CD4-positive, alpha-beta memory T cell (primary cell): ENCODE measurements around the gene CCDC170. TPM values are rescaled to one million over a fixed set of nuclear protein-coding genes. Genes with fewer than 3 reads are reported as not detected.

ENCODE experiments used
- CTCF ChIA-PET: fragments of 350-600 bp; sonication (Branson Sonifier 250); formaldehyde crosslinking; loops from one replicate; lab custom pipeline; 2021; ENCODE audit warnings: inconsistent platforms; ENCODE audit not compliant: partially characterized antibody; lab: Charles Lee
- POLR2A ChIA-PET: fragments of 350-600 bp; sonication (Branson Sonifier 250); formaldehyde crosslinking; loops from one replicate; lab custom pipeline; 2021; ENCODE audit not compliant: partially characterized antibody; lab: Charles Lee
- DNase-seq, 5 donors: peaks; one replicate each; pipeline versions ENCODE4 v3.0.0 to v3.0.0-alpha.2; 2020 to 2022; ENCODE audit warnings: mixed read lengths in 1 of 5
- H3K27ac ChIP-seq: one replicate; pipeline ENCODE4 v1.7.0; 2013; ENCODE audit warnings: low read depth, low read length
- H3K27me3 ChIP-seq: 2 replicates; pipeline ENCODE4 v1.7.0; 2013; ENCODE audit warnings: mild to moderate bottlenecking, low read length, moderate library complexity; ENCODE audit not compliant: insufficient read depth
- H3K36me3 ChIP-seq: 2 replicates; pipeline ENCODE4 v1.7.0; 2013; ENCODE audit warnings: mild to moderate bottlenecking, low read length, moderate library complexity; ENCODE audit not compliant: insufficient read depth
- H3K4me1 ChIP-seq: 2 replicates; pipeline ENCODE4 v1.7.0; 2013; ENCODE audit warnings: mild to moderate bottlenecking, low read length, moderate library complexity; ENCODE audit not compliant: insufficient read depth
- H3K4me3 ChIP-seq, 2 donors: one replicate each; pipeline ENCODE4 v1.7.0; 2013; ENCODE audit warnings: low read length in 2 of 2, mild to moderate bottlenecking in 1 of 2
- H3K9me3 ChIP-seq, 2 donors: one replicate each; pipeline ENCODE4 v1.7.0; 2013; ENCODE audit warnings: low read length in 2 of 2, control low read depth in 1 of 2; ENCODE audit not compliant: control insufficient read depth in 1 of 2
- H3K27ac Mint-ChIP-seq, 7 donors: one replicate each; pipeline ENCODE4 v1.8.0; 2020 to 2021; ENCODE audit warnings: mixed read lengths in 7 of 7, mild to moderate bottlenecking in 6 of 7, inconsistent platforms in 3 of 7, moderate library complexity in 3 of 7
- H3K27me3 Mint-ChIP-seq, 2 donors: one replicate each; pipeline ENCODE4 v1.8.0; 2020 to 2021; ENCODE audit warnings: mixed read lengths in 2 of 2
- H3K36me3 Mint-ChIP-seq, 2 donors: one replicate each; pipeline ENCODE4 v1.8.0; 2020 to 2021; ENCODE audit warnings: mixed read lengths in 2 of 2, inconsistent platforms in 1 of 2, mild to moderate bottlenecking in 1 of 2
- H3K4me1 Mint-ChIP-seq, 4 donors: one replicate each; pipeline ENCODE4 v1.8.0; 2020 to 2021; ENCODE audit warnings: mixed read lengths in 4 of 4, mild to moderate bottlenecking in 1 of 4
- H3K4me3 Mint-ChIP-seq, 8 donors: one replicate each; pipeline ENCODE4 v1.8.0; 2020 to 2021; ENCODE audit warnings: mixed read lengths in 8 of 8, mild to moderate bottlenecking in 7 of 8, moderate library complexity in 6 of 8, inconsistent platforms in 3 of 8
- H3K9me3 Mint-ChIP-seq, 8 donors: one replicate each; pipeline ENCODE4 v1.8.0; 2020 to 2021; ENCODE audit warnings: mixed read lengths in 8 of 8, mild to moderate bottlenecking in 5 of 8, inconsistent platforms in 3 of 8, moderate library complexity in 1 of 8
- intact Hi-C: fragments of 100-400 bp; cut with micrococcal nuclease; formaldehyde crosslinking; loops from one replicate; pipeline ENCODE4 v1.15.1; 2023
- polyA plus RNA-seq, 2 donors: library from polyadenylated mRNA; unstranded; fragments of 300-500 nt; fragmentation: Illumina TruSeq; gene quantifications; one replicate each; pipeline ENCODE4 v1.2.3, GENCODE V29; 2021
- total RNA-seq, 2 experiments: library from RNA; stranded (reverse); gene quantifications; one replicate each; pipeline ENCODE4 v1.2.3, GENCODE V29; 2021

CCDC170 gene
- total and polyA plus RNA-seq, 4 experiments from 2014 or later = 0.11 to 0.23 TPM; not detected in 2

DNA sequence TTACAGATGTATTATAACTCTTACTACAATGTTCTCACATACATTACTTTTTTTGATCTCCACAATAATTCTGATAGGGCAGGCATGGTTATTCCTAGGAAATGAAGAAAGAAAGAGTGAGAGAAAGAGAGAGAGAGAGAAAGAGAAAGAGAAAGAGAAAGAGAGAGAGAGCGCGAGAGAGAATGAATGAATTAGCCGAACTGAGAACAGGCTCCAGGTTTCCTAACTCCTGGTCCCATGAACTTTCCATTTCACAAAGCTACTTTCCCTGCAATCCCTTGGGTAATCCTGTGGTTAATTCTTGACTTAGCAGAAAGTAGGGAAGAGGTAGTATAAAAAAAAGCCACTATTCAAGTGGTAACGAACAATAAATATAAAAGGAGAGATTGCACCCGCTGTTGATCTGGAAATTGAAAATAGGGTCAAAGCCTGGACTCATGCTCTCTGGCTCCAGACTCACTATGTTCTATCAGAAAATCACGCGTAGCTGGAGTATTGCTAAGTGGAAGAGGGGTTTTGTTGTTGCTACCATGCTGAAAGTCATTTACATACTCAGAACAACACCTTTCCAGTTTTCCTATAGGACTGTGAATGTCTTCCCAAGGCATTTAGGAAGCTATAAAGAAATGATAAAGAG, 131.2 kb downstream of the CCDC170 start:
- no peak overlapping the region for H3K4me3 ChIP-seq
- CTCF ChIA-PET = no interaction called here
- no peaks in the 10 kb centered on the region for H3K27me3 ChIP-seq
- Mint-ChIP-seq H3K27ac (no peak overlapping the region), H3K27me3 (peaks cover 1 to 6% of the 10 kb centered on the region in 2 donors), H3K4me3 (no peak overlapping the region), H3K36me3 (no peaks in the 10 kb centered on the region), H3K9me3 (no peaks in the 10 kb centered on the region), H3K4me1 (no peaks in the 10 kb centered on the region)
- H3K9me3 ChIP-seq = no peaks in the 10 kb centered on the region
- no peaks in the 10 kb centered on the region for H3K36me3 ChIP-seq
- H3K27ac ChIP-seq = no peak overlapping the region
- intact Hi-C loops = no loop called here
- POLR2A ChIA-PET = no interaction called here
- H3K4me1 ChIP-seq = no peaks in the 10 kb centered on the region
- DNase-seq = no peak

DNA sequence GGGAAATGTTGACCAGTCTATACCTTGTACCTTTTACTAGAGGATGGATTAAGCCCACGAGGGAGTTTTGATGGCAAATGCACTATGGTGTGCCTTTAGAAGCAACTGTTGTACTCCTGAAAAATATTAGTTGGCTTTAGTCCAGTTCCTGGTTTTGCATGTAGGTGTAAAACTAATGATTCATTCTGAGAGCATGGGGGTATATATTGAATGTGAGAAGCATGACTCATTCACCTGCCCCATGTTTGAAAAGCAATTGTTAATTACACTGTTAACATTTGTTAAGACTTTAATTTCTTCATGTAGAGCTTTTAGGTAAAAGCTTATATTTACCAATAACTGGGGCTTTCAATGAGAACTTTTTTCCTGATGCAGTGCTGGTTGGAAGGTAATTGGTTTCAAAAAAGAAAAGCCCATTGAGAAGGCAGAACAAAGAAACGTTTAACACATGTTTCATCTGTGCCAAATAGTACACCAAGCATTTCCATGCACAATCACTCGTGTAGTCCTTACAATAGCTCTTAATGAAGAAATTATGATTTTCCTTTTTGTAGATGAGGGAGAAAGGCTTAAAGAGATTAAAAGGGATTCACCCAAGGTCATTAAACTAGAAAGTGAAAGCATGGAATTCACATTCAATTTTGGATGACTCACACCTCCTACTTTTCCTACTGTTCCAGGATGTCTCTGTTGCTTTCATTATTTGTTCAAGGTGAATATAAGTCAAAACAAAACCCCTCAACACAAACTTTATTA, 134.1 kb downstream of the CCDC170 start:
- no peaks in the 10 kb centered on the region for H3K9me3 Mint-ChIP-seq

GRCh38 chr6:151629791-151630190, 136.0 kb downstream of the CCDC170 start:
- no peak for DNase-seq
- no peak overlapping the region for H3K4me3 ChIP-seq
- no peaks in the 10 kb centered on the region for H3K4me1 ChIP-seq
- Mint-ChIP-seq H3K4me1 (no peaks in the 10 kb centered on the region), H3K27me3 (peaks cover 1 to 6% of the 10 kb centered on the region in 2 donors), H3K36me3 (no peaks in the 10 kb centered on the region), H3K9me3 (no peaks in the 10 kb centered on the region), H3K27ac (no peak overlapping the region), H3K4me3 (no peak overlapping the region)
- ChIA-PET POLR2A (no interaction called here), CTCF (no interaction called here)
- no peaks in the 10 kb centered on the region for H3K27me3 ChIP-seq
- no peaks in the 10 kb centered on the region for H3K36me3 ChIP-seq
- no peak overlapping the region for H3K27ac ChIP-seq
- intact Hi-C loops = no loop called here
- H3K9me3 ChIP-seq = no peaks in the 10 kb centered on the region

More for the DNA sequence above, 134.1 kb downstream of the CCDC170 start:
- Mint-ChIP-seq H3K27me3 (peaks cover 1 to 4% of the 10 kb centered on the region in 2 donors), H3K4me1 (no peaks in the 10 kb centered on the region), H3K4me3 (no peak overlapping the region), H3K36me3 (no peaks in the 10 kb centered on the region), H3K27ac (no peak overlapping the region)
- POLR2A ChIA-PET = no interaction called here
- no peaks in the 10 kb centered on the region for H3K9me3 ChIP-seq
- no peak overlapping the region for H3K4me3 ChIP-seq
- H3K36me3 ChIP-seq = no peaks in the 10 kb centered on the region
- intact Hi-C loops = no loop called here
- no peaks in the 10 kb centered on the region for H3K4me1 ChIP-seq
- CTCF ChIA-PET = no interaction called here
- DNase-seq = no peak
- no peaks in the 10 kb centered on the region for H3K27me3 ChIP-seq
- H3K27ac ChIP-seq = no peak overlapping the region

DNA sequence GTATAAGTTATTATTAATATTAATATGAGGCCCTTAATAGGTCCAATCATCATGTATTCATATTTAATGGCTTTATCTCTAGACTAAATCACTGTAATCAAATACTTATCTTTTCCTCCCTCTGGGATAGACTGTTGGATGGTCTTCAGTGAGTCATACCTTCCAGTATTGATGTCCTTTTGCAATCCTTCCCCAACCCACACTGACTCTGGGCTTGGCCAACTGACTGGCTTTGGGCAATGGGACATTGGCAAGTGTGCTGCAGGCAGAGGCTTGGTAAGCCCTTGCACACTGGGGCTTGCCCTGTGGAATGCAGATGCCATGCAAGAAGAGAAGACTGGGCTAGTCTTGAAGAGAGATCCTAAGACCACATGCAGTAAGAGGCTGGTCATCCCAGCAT, 136.6 kb downstream of the CCDC170 start:
- H3K27ac ChIP-seq = no peak overlapping the region
- H3K27me3 ChIP-seq = no peaks in the 10 kb centered on the region
- no peaks in the 10 kb centered on the region for H3K9me3 ChIP-seq
- POLR2A ChIA-PET = no interaction called here
- no peaks in the 10 kb centered on the region for H3K4me1 ChIP-seq
- intact Hi-C loops = no loop called here
- Mint-ChIP-seq H3K27ac (no peak overlapping the region), H3K27me3 (peaks cover 1 to 8% of the 10 kb centered on the region in 2 donors), H3K36me3 (no peaks in the 10 kb centered on the region), H3K4me3 (no peak overlapping the region), H3K4me1 (no peaks in the 10 kb centered on the region), H3K9me3 (no peaks in the 10 kb centered on the region)
- DNase-seq = no peak
- H3K4me3 ChIP-seq = no peak overlapping the region
- no peaks in the 10 kb centered on the region for H3K36me3 ChIP-seq
- CTCF ChIA-PET = no interaction called here

GRCh38 chr6:151630991-151631655, 137.3 kb downstream of the CCDC170 start:
- Histone ChIP-seq H3K27ac (no peak overlapping the region), H3K27me3 (no peaks in the 10 kb centered on the region), H3K4me1 (no peaks in the 10 kb centered on the region), H3K36me3 (no peaks in the 10 kb centered on the region), H3K4me3 (no peak overlapping the region), H3K9me3 (no peaks in the 10 kb centered on the region)
- Mint-ChIP-seq H3K27ac (no peak overlapping the region), H3K4me3 (no peak overlapping the region), H3K27me3 (peaks cover 1 to 11% of the 10 kb centered on the region in 2 donors), H3K36me3 (no peaks in the 10 kb centered on the region), H3K9me3 (no peaks in the 10 kb centered on the region), H3K4me1 (no peaks in the 10 kb centered on the region)
- POLR2A ChIA-PET = no interaction called here
- no peak for DNase-seq
- CTCF ChIA-PET = no interaction called here
- intact Hi-C loops = no loop called here

DNA sequence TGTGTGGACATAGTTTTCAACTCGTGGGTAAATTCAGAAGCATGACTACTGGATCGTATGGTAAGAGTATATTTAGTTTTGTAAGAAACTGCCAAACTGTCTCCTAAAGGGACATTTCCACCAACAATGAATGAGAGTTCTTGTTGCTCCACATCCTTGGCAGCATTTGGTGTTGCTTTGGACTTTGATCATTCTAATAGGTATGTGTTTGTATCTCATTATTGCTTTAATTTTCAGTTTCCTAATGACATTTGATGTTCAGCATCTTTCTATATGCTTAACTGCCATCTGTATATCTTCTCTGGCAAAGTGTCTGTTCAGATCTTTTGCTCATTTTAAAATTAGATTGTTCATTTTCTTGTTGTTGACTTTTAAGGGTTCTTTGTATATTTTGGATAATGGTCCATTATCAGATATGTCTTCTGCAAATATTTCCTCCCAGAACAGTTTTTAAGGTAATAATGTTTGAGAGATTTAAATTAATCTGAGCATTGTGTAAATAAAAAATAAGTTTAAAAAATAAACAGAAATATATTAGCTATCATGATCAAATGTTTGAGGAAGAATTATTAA, 138.7 kb downstream of the CCDC170 start:
- no peaks in the 10 kb centered on the region for H3K36me3 Mint-ChIP-seq
- CTCF ChIA-PET = no interaction called here
- no peaks in the 10 kb centered on the region for H3K9me3 Mint-ChIP-seq

More for the DNA sequence above, 138.7 kb downstream of the CCDC170 start:
- Mint-ChIP-seq H3K27me3 (peaks cover 0 to 11% of the 10 kb centered on the region in 2 donors), H3K4me3 (no peak overlapping the region), H3K4me1 (no peaks in the 10 kb centered on the region), H3K27ac (no peak overlapping the region)
- H3K27ac ChIP-seq = no peak overlapping the region
- H3K4me3 ChIP-seq = no peak overlapping the region
- no peak for DNase-seq
- intact Hi-C loops = no loop called here
- H3K4me1 ChIP-seq = no peaks in the 10 kb centered on the region
- H3K36me3 ChIP-seq = no peaks in the 10 kb centered on the region
- no peaks in the 10 kb centered on the region for H3K9me3 ChIP-seq
- H3K27me3 ChIP-seq = no peaks in the 10 kb centered on the region
- POLR2A ChIA-PET = no interaction called here
